Endothelial cell (in vitro differentiated cells): Measurements from ENCODE around the gene CCT6B. TPM values are rescaled to one million over a fixed set of nuclear protein-coding genes. Genes with fewer than 3 reads are reported as not detected.

Source experiments
- DNase-seq: peaks from one replicate; pipeline ENCODE4 v3.0.0; 2021; ENCODE audit warnings: low spot score
- H3K27ac Mint-ChIP-seq: one replicate; pipeline ENCODE4 v1.8.0; 2021; ENCODE audit warnings: mixed read lengths, inconsistent platforms; ENCODE audit not compliant: unreplicated experiment
- H3K27me3 Mint-ChIP-seq: one replicate; pipeline ENCODE4 v1.8.0; 2021; ENCODE audit warnings: mild to moderate bottlenecking, moderate library complexity, mixed read lengths, inconsistent platforms; ENCODE audit not compliant: unreplicated experiment
- H3K36me3 Mint-ChIP-seq: one replicate; pipeline ENCODE4 v1.8.0; 2021; ENCODE audit warnings: mild to moderate bottlenecking, low read depth, mixed read lengths, inconsistent platforms; ENCODE audit not compliant: unreplicated experiment
- H3K4me1 Mint-ChIP-seq: one replicate; pipeline ENCODE4 v1.8.0; 2021; ENCODE audit warnings: mild to moderate bottlenecking, mixed read lengths, inconsistent platforms; ENCODE audit not compliant: unreplicated experiment
- H3K4me3 Mint-ChIP-seq: one replicate; pipeline ENCODE4 v1.8.0; 2021; ENCODE audit warnings: mild to moderate bottlenecking, mixed read lengths, inconsistent platforms; ENCODE audit not compliant: unreplicated experiment
- H3K9me3 Mint-ChIP-seq: one replicate; pipeline ENCODE4 v1.8.0; 2021; ENCODE audit warnings: mixed read lengths, inconsistent platforms; ENCODE audit not compliant: unreplicated experiment
- CTCF ChIP-seq: fragments of 200-600 bp; sonication (generic); IDR thresholded peaks from one replicate; pipeline ENCODE4 v1.5.0; 2021; ENCODE audit warnings: antibody characterized with exemption; ENCODE audit not compliant: unreplicated experiment
- total RNA-seq: library from RNA; stranded (reverse); fragmentation: NEBNext Ultra II Directional; extraction: Animal tissue kit (Norgen Biotek cat#: 25700); gene quantifications from one replicate; pipeline ENCODE4 v1.2.1, GENCODE V29; 2021; ENCODE audit not compliant: unreplicated experiment

Gene CCT6B
- total RNA-seq, 1 donor from 2014 or later, result 3.9 TPM

DNA sequence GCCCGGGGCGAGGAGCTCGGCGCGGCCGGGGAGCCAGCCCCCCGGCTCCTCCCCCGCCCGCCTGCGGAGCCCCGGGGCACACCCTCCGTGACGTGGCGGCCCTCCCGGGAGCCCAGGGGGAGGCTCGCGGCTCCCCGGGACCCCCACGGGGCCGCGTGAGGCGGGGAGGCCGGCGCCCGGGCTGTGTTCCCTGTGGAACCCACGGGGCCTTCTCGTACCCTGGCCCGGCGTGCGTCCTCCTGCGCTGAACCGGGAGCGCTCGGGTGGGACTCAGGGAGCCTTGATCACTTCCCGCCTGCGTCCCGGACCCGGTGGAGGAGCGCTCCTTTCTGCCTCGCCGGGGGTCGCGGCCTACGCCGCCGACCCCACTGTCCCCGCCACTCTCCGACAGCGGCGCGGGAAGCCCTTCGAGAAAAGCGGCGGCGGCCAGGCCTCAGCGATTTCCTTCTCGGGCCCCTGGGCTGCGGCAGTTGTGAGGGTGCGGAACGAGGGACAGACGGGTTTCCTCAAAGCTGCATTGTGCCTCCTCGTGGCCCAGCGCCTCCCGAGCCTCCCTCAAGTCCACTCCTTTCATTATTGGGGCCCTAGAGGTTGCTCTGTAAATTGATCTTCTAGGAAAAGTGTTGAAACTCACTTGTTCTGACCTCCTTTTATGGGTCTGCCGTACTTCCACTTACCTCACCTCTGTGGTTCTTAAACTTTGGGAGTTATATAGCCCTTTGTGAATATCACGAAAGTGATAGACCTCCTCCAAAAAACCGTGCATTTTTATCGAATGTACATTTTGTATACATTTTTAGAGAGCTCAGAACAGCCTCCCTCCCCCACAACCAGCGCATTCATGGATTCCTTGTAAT, 19.6 kb upstream of the CCT6B start:
- H3K27ac Mint-ChIP-seq, result peak overlapping the region; percentile 95
- peak; percentile 13 for TF ChIP-seq CTCF
- H3K9me3 Mint-ChIP-seq, result no peaks in the 10 kb centered on the region
- peaks cover 7% of the 10 kb centered on the region for H3K27me3 Mint-ChIP-seq
- peaks cover 21% of the 10 kb centered on the region for H3K4me1 Mint-ChIP-seq
- peak; percentile 67 for DNase-seq
- H3K36me3 Mint-ChIP-seq, result peaks cover 4% of the 10 kb centered on the region
- peak overlapping the region; percentile 95 for H3K4me3 Mint-ChIP-seq

DNA sequence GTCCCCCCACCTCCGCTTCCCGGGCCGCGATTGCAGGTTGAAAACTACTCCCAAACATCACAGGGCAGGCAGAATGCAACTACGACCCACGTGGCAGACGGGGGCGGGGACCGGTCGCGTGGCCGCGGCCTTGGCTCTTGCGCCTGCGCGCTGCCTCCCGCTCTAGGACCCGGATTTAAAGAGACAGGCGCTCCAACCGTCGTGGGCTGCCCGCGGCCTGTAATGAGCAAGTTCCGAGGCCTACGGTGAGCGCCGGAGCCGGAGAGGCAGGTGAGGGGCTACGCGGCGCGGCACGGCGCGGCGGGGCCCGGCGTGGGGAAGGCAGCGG, 19.1 kb upstream of the CCT6B start, which contains the start of gene LIG3:
TSS of gene LIG3 (plus strand) at position 160 of the 328 bp plus-strand sequence. CDS start 2,494 bp downstream, outside the sequence.
- no peak for TF ChIP-seq CTCF
- peaks cover 21% of the 10 kb centered on the region for H3K4me1 Mint-ChIP-seq
- H3K4me3 Mint-ChIP-seq, result peak within 1 kb of the TSS; percentile 95
- peaks cover 7% of the 10 kb centered on the region for H3K27me3 Mint-ChIP-seq
- peak; percentile 93 for DNase-seq
- H3K36me3 Mint-ChIP-seq, result peaks cover 4% of the 10 kb centered on the region
- H3K9me3 Mint-ChIP-seq, result no peaks in the 10 kb centered on the region
- H3K27ac Mint-ChIP-seq, result peak within 1 kb of the TSS; percentile 95

GRCh38 chr17:34979650-34980352, 18.5 kb upstream of the CCT6B start:
- peaks cover 7% of the 10 kb centered on the region for H3K27me3 Mint-ChIP-seq
- H3K9me3 Mint-ChIP-seq, result no peaks in the 10 kb centered on the region
- peak overlapping the region; percentile 93 for H3K4me3 Mint-ChIP-seq
- peaks cover 21% of the 10 kb centered on the region for H3K4me1 Mint-ChIP-seq
- TF ChIP-seq CTCF, result no peak
- DNase-seq, result no peak
- peak overlapping the region; percentile 93 for H3K27ac Mint-ChIP-seq
- peaks cover 4% of the 10 kb centered on the region for H3K36me3 Mint-ChIP-seq

DNA sequence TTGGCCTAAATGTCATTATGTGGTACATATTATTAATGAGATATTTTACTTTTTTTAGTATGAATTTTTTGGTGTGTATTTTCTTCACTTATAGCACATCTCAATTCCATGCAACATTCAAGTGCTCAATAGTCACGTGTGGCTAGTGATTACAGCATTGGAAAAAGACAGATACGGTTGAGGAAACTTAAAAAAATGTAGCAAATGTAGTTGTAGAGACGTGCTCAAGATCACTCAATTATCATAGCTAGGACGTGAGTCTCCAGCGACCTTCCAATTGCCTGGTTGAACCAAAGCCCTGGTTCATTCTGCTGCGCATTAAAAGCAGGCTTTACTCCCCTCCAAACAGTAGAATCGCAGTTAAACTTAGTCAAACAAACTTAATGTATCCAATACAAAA, 17.9 kb upstream of the CCT6B start:
- no peaks in the 10 kb centered on the region for H3K9me3 Mint-ChIP-seq
- no peak for DNase-seq
- no peak overlapping the region for H3K27ac Mint-ChIP-seq
- H3K4me1 Mint-ChIP-seq, result peaks cover 21% of the 10 kb centered on the region
- H3K4me3 Mint-ChIP-seq, result no peak overlapping the region
- TF ChIP-seq CTCF, result no peak
- peaks cover 7% of the 10 kb centered on the region for H3K27me3 Mint-ChIP-seq
- H3K36me3 Mint-ChIP-seq, result peaks cover 4% of the 10 kb centered on the region
